Body of pancreas (tissue), 4 donors: ENCODE measurements around the gene RNF213.

Experiments used
- POLR2A ChIP-seq, 3 donors: fragments of 450-650 bp; IDR thresholded peaks; one replicate each; pipeline ENCODE4 v1.6.1; 2016; ENCODE audit warnings: antibody characterized with exemption in 3 of 3, mild to moderate bottlenecking in 2 of 3
- TF ChIP-seq, protein P1 (sequence below), 7 experiments: fragments of 450-650 bp in 4 of 7; fragments of 200-600 bp in 3 of 7; sonication (generic) in 3 of 7; IDR thresholded peaks; one replicate each; pipeline ENCODE4 v1.5.1; 2016 to 2019; ENCODE audit warnings: antibody characterized with exemption in 7 of 7

DNA sequence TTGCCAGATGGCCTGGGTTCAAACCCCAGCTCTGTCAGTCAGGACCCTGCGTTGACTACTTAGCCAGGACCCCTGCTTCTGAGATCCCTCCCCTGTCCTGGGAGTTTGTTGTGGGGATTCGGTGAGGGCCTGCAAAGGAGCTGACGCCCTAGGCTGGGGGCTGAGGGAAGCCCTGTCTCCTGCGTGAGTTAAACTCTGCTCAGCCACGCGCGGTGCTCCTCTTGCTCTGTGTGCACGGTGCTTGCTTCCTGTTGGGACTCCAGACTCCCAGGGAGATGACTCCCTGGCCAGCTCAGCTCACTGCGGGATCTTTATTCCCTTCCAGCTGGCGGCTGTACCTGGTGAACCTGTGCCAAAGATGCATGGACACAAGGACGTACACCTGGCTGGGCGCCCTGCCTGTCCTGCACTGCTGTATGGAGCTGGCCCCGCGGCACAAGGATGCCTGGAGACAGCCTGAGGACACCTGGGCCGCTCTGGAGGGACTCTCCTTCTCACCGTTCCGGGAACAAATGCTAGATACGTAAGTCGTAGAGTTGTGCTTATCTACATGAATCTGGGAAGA, 37.4 kb downstream of the RNF213 start:
- TF ChIP-seq, protein P1, sequence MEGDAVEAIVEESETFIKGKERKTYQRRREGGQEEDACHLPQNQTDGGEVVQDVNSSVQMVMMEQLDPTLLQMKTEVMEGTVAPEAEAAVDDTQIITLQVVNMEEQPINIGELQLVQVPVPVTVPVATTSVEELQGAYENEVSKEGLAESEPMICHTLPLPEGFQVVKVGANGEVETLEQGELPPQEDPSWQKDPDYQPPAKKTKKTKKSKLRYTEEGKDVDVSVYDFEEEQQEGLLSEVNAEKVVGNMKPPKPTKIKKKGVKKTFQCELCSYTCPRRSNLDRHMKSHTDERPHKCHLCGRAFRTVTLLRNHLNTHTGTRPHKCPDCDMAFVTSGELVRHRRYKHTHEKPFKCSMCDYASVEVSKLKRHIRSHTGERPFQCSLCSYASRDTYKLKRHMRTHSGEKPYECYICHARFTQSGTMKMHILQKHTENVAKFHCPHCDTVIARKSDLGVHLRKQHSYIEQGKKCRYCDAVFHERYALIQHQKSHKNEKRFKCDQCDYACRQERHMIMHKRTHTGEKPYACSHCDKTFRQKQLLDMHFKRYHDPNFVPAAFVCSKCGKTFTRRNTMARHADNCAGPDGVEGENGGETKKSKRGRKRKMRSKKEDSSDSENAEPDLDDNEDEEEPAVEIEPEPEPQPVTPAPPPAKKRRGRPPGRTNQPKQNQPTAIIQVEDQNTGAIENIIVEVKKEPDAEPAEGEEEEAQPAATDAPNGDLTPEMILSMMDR (IDR thresholded peaks at IDR 0.05), result no peak
- TF ChIP-seq POLR2A (IDR thresholded peaks at IDR 0.05), result no peak
